SU-DHL-6 (cell line): ENCODE results near the gene SRPK1.
"Not testable (repeated sequence)": the region's sequence is repeated elsewhere in the genome, so short reads cannot be mapped to it uniquely, and the experiment has no call there.

Source experiments
- H2AFZ ChIP-seq: fragments of 200-600 bp; sonication (generic); 2 replicates; pipeline ENCODE4 v1.6.1; 2014; ENCODE audit warnings: low read depth, mild to moderate bottlenecking, moderate library complexity, mixed read lengths, antibody characterized with exemption, low read length; ENCODE audit not compliant: severe bottlenecking
- H3F3A ChIP-seq: fragments of 200-600 bp; shearing (Covaris generic); 2 replicates; pipeline ENCODE4 v1.6.0; 2016; ENCODE audit warnings: antibody characterized with exemption, mild to moderate bottlenecking; ENCODE audit not compliant: insufficient read depth
- H3K27ac ChIP-seq: fragments of 200-600 bp; sonication (generic); 2 replicates; pipeline ENCODE4 v1.5.1; 2016; ENCODE audit warnings: low read depth, mild to moderate bottlenecking, low read length, moderate library complexity, mixed read lengths
- H3K27me3 ChIP-seq: fragments of 200-600 bp; sonication (generic), shearing (Covaris generic); 2 replicates; pipeline ENCODE4 v1.6.0; 2014; ENCODE audit warnings: mild to moderate bottlenecking, low read length
- H3K36me3 ChIP-seq: fragments of 200-600 bp; sonication (generic); 2 replicates; pipeline ENCODE4 v1.6.1; 2014; ENCODE audit warnings: mild to moderate bottlenecking, low read length, mixed read lengths
- H3K4me2 ChIP-seq: fragments of 300-600, 200-600 bp; shearing (Covaris generic), sonication (generic); 2 replicates; pipeline ENCODE4 v1.6.0; 2014; ENCODE audit warnings: low read length, low read depth, mild to moderate bottlenecking; ENCODE audit not compliant: poor library complexity, severe bottlenecking
- H3K4me3 ChIP-seq: fragments of 200-600 bp; sonication (generic); 2 replicates; pipeline ENCODE4 v1.5.1; 2014; ENCODE audit warnings: antibody characterized with exemption, low read length, mild to moderate bottlenecking, mixed read lengths; ENCODE audit not compliant: insufficient read depth, poor library complexity, severe bottlenecking
- H3K79me2 ChIP-seq: fragments of 200-600 bp; sonication (generic); 2 replicates; pipeline ENCODE4 v1.6.1; 2014; ENCODE audit warnings: mild to moderate bottlenecking, low read length, moderate library complexity; ENCODE audit not compliant: insufficient read depth
- H3K9ac ChIP-seq: fragments of 200-600 bp; sonication (generic); 2 replicates; pipeline ENCODE4 v1.7.0; 2014; ENCODE audit warnings: mild to moderate bottlenecking, low read length
- H3K9me2 ChIP-seq: fragments of 200-600 bp; sonication (generic); replicated peaks from 2 replicates; pipeline ENCODE4 v1.6.1; 2014; ENCODE audit warnings: low read length; ENCODE audit not compliant: insufficient read depth
- H3K9me3 ChIP-seq: fragments of 200-600 bp; sonication (generic); 2 replicates; pipeline ENCODE4 v1.6.1; 2014; ENCODE audit warnings: low read length, mixed read lengths; ENCODE audit not compliant: insufficient read depth
- H4K20me1 ChIP-seq: fragments of 200-600 bp; sonication (generic); 2 replicates; pipeline ENCODE4 v1.6.1; 2014; ENCODE audit warnings: low read depth, mild to moderate bottlenecking, antibody characterized with exemption, low read length, moderate library complexity, mixed read lengths
- EZH2phosphoT487 ChIP-seq: fragments of 200-600 bp; sonication (generic), shearing (Covaris generic); conservative IDR thresholded peaks from 2 replicates; pipeline ENCODE4 v1.6.1; 2018; ENCODE audit warnings: mild to moderate bottlenecking, antibody characterized with exemption, low read length, moderate library complexity, mixed read lengths
- TF ChIP-seq, protein P1 (sequence below): fragments of 200-600 bp; sonication (generic); IDR thresholded peaks from one replicate; pipeline ENCODE4 v1.5.1; 2017; ENCODE audit warnings: antibody characterized with exemption, mild to moderate bottlenecking, low read length, moderate library complexity; ENCODE audit not compliant: insufficient read depth, poor library complexity, severe bottlenecking

The SRPK1 gene

DNA sequence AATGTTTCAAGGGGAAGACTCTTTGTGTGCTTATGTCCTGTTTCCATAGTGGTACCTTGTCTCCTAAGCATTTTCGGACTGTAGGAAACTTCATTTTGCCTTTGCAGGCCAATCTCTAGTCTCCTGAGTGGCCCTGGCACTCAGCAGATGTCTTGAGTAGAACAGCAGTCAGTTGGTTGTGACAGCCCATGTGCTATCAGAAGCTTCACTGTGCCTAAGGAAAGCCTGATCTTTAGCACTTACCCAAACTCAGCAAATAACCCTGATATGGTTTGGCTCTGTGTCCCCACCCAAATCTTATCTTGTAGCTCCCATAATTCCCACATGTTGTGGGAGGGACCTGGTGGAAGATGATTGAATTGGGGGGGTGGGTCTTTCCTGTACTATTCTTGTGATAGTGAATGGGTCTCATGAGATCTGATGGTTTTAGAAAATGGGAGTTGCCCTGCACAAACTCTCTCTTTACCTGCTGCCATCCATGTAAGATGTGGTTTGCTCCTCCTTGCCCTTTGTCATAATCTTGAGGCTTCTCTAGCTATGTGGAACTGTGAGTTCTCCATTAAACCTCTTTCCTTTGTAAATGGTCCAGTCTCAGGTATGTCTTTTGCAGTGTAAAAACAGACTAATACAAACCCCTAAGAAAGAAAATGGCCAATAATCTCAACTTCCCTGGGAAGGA is 15.9 kb upstream of the SRPK1 start:
- no peaks in the 10 kb centered on the region for H3K79me2 ChIP-seq
- peaks cover 24% of the 10 kb centered on the region; the same call in 1 of the 2 replicates for H3K9me3 ChIP-seq
- no peaks in the 10 kb centered on the region for H3K27me3 ChIP-seq
- no peak overlapping the region for H2AFZ ChIP-seq
- no peak overlapping the region for H3K27ac ChIP-seq
- no peak overlapping the region for H3K4me3 ChIP-seq
- no peaks in the 10 kb centered on the region for H3F3A ChIP-seq
- H3K9ac ChIP-seq = no peak overlapping the region
- H3K9me2 ChIP-seq = no peaks in the 10 kb centered on the region
- no peak for TF ChIP-seq EZH2phosphoT487
- TF ChIP-seq, protein P1, sequence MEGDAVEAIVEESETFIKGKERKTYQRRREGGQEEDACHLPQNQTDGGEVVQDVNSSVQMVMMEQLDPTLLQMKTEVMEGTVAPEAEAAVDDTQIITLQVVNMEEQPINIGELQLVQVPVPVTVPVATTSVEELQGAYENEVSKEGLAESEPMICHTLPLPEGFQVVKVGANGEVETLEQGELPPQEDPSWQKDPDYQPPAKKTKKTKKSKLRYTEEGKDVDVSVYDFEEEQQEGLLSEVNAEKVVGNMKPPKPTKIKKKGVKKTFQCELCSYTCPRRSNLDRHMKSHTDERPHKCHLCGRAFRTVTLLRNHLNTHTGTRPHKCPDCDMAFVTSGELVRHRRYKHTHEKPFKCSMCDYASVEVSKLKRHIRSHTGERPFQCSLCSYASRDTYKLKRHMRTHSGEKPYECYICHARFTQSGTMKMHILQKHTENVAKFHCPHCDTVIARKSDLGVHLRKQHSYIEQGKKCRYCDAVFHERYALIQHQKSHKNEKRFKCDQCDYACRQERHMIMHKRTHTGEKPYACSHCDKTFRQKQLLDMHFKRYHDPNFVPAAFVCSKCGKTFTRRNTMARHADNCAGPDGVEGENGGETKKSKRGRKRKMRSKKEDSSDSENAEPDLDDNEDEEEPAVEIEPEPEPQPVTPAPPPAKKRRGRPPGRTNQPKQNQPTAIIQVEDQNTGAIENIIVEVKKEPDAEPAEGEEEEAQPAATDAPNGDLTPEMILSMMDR = no peak
- H4K20me1 ChIP-seq = no peaks in the 10 kb centered on the region
- no peaks in the 10 kb centered on the region for H3K36me3 ChIP-seq
- H3K4me2 ChIP-seq = no peak overlapping the region

DNA sequence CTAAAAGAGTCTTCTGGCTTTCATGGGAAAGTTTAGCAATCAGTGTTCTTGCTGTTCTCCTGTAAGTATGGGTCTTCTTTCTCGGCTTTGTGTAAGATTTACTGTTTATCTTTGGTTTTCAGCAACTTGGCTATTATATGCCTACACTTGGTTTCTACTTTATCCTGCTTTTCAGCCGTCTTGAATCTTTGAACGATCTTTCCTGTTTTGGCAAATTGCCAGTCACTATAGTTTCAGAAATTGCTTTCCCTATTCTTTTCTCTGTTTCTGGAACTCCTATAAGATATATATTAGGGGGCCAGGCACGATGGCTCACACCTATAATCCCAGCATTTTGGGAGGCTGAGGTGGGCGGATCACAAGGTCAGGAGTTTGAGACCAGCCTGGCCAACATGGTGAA is 14.6 kb upstream of the SRPK1 start:
- Histone ChIP-seq H3K9me3 (peaks cover 16% of the 10 kb centered on the region; the same call in 1 of the 2 replicates), H2AFZ (no peak overlapping the region), H3K79me2 (no peaks in the 10 kb centered on the region), H3F3A (no peaks in the 10 kb centered on the region), H4K20me1 (no peaks in the 10 kb centered on the region), H3K4me2 (no peak overlapping the region), H3K4me3 (no peak overlapping the region), H3K9ac (no peak overlapping the region), H3K27me3 (no peaks in the 10 kb centered on the region), H3K36me3 (no peaks in the 10 kb centered on the region), H3K27ac (no peak overlapping the region), H3K9me2 (no peaks in the 10 kb centered on the region)
- TF ChIP-seq, protein P1 = no peak
- no peak for TF ChIP-seq EZH2phosphoT487

DNA sequence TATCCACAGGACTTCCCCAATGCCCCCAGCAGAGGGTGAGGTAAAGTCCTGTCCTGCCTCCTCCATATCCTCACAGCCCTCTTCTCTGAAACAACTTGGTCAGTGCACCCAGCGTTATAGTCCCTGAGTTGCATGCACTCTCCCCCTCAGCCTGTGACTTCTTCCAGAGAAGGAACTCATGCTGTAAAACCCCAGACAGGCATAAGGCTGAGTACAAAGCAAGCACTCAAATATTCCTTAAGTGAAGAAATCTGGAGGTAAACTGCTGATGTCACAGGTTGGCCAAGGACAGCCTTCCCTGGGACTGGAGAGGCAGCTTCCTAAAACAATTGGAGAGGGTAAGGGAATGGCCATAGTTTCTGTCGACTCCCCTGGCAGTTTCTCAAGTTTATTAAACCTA is 12.9 kb upstream of the SRPK1 start:
- no peaks in the 10 kb centered on the region for H3K9me2 ChIP-seq
- TF ChIP-seq, protein P1 = no peak
- TF ChIP-seq EZH2phosphoT487 = no peak
- H3K9me3 ChIP-seq = peaks cover 16% of the 10 kb centered on the region; the same call in 1 of the 2 replicates
- no peak overlapping the region for H3K4me2 ChIP-seq
- no peak overlapping the region for H3K27ac ChIP-seq
- no peak overlapping the region for H2AFZ ChIP-seq
- no peaks in the 10 kb centered on the region for H3K27me3 ChIP-seq
- H3K4me3 ChIP-seq = no peak overlapping the region
- no peaks in the 10 kb centered on the region for H3F3A ChIP-seq
- H4K20me1 ChIP-seq = no peaks in the 10 kb centered on the region
- no peaks in the 10 kb centered on the region for H3K36me3 ChIP-seq
- no peaks in the 10 kb centered on the region for H3K79me2 ChIP-seq
- no peak overlapping the region for H3K9ac ChIP-seq

DNA sequence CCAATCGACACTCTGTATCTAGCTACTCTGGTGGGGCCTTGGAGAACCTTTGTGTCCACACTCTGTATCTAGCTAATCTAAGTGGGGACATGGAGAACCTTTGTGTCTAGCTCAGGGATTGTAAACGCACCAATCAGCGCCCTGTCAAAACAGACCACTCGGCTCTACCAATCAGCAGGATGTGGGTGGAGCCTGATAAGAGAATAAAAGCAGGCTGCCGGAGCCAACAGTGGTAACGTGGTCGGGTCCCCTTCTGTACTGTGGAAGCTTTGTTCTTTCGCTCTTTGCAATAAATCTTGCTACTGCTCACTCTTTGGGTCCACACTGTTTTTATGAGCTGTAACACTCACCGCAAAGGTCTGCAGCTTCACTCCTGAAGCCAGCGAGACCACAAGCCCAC is 11.0 kb upstream of the SRPK1 start:
- not testable (repeated sequence) for H3K9me2 ChIP-seq, H3K36me3 ChIP-seq, H3K4me2 ChIP-seq, H3K9me3 ChIP-seq, H3K9ac ChIP-seq, H3F3A ChIP-seq, H3K4me3 ChIP-seq, H4K20me1 ChIP-seq, H3K27ac ChIP-seq, H3K79me2 ChIP-seq, H2AFZ ChIP-seq, H3K27me3 ChIP-seq
